Skeletal muscle tissue (tissue), 4 donors: ENCODE measurements around the gene RNF217. TPM values are rescaled to one million over a fixed set of nuclear protein-coding genes. Genes with fewer than 3 reads are reported as not detected.

Source experiments
- H3K27ac ChIP-seq: one replicate; pipeline ENCODE4 v1.7.0; 2013; ENCODE audit warnings: mild to moderate bottlenecking, low read depth, low read length, inconsistent platforms
- H3K27me3 ChIP-seq, 3 donors: one replicate each; pipeline ENCODE4 v1.7.0; 2013; ENCODE audit warnings: low read length in 3 of 3; ENCODE audit not compliant: control insufficient read depth in 3 of 3, insufficient read depth in 3 of 3
- H3K36me3 ChIP-seq, 3 donors: one replicate each; pipeline ENCODE4 v1.7.0; 2013; ENCODE audit warnings: low read length in 3 of 3; ENCODE audit not compliant: control insufficient read depth in 3 of 3, insufficient read depth in 3 of 3
- H3K4me1 ChIP-seq, 3 donors: one replicate each; pipeline ENCODE4 v1.7.0; 2013; ENCODE audit warnings: low read length in 3 of 3, mild to moderate bottlenecking in 3 of 3; ENCODE audit not compliant: control insufficient read depth in 3 of 3, insufficient read depth in 3 of 3
- H3K4me3 ChIP-seq, 3 donors: one replicate each; pipeline ENCODE4 v1.7.0; 2013; ENCODE audit warnings: low read length in 3 of 3
- H3K9ac ChIP-seq, 3 donors: one replicate each; pipeline ENCODE4 v1.7.0; 2013; ENCODE audit warnings: low read length in 3 of 3, mild to moderate bottlenecking in 3 of 3, moderate library complexity in 2 of 3, low read depth in 1 of 3
- H3K9me3 ChIP-seq, 3 donors: one replicate each; pipeline ENCODE4 v1.7.0; 2013; ENCODE audit warnings: low read length in 3 of 3; ENCODE audit not compliant: control insufficient read depth in 3 of 3
- total RNA-seq: library from RNA; depleted of rRNA; stranded (reverse); fragments of >200 nt; gene quantifications from one replicate; pipeline ENCODE4 v1.2.3, GENCODE V29; 2014
- donor health status: Osteomylitis.

The RNF217 gene
- total RNA-seq, 1 donor from 2014 or later, result 27.1 TPM

- H3K27me3 ChIP-seq, result no peaks in the 10 kb centered on the region
- no peak overlapping the region for H3K4me3 ChIP-seq
- no peaks in the 10 kb centered on the region for H3K4me1 ChIP-seq
- peaks cover 5 to 10% (median 5%) of the 10 kb centered on the region in 3 donors for H3K36me3 ChIP-seq
- H3K9ac ChIP-seq, result no peak overlapping the region
- H3K27ac ChIP-seq, result no peak overlapping the region
- no peaks in the 10 kb centered on the region for H3K9me3 ChIP-seq
Observed at GRCh38 chr6:125082908-125083683, 120.9 kb downstream of the RNF217 start.

GRCh38 chr6:125083684-125083990, 121.4 kb downstream of the RNF217 start:
- Histone ChIP-seq H3K4me3 (no peak overlapping the region), H3K27me3 (no peaks in the 10 kb centered on the region), H3K9ac (no peak overlapping the region), H3K9me3 (no peaks in the 10 kb centered on the region), H3K27ac (no peak overlapping the region), H3K4me1 (no peaks in the 10 kb centered on the region), H3K36me3 (peaks cover 5 to 10% (median 5%) of the 10 kb centered on the region in 3 donors)

GRCh38 chr6:125086716-125087115, 124.5 kb downstream of the RNF217 start:
- Histone ChIP-seq H3K9me3 (no peaks in the 10 kb centered on the region), H3K4me1 (no peaks in the 10 kb centered on the region), H3K36me3 (peaks cover 5 to 10% (median 5%) of the 10 kb centered on the region in 3 donors), H3K27me3 (no peaks in the 10 kb centered on the region), H3K9ac (no peak overlapping the region), H3K4me3 (no peak overlapping the region), H3K27ac (no peak overlapping the region)

- H3K4me1 ChIP-seq, result no peaks in the 10 kb centered on the region
- H3K4me3 ChIP-seq, result no peak overlapping the region
- H3K9ac ChIP-seq, result no peak overlapping the region
- no peaks in the 10 kb centered on the region for H3K9me3 ChIP-seq
- H3K36me3 ChIP-seq, result no peaks in the 10 kb centered on the region
- H3K27ac ChIP-seq, result no peak overlapping the region
- H3K27me3 ChIP-seq, result no peaks in the 10 kb centered on the region
Observed at GRCh38 chr6:125088963-125089362, 126.7 kb downstream of the RNF217 start.

- Histone ChIP-seq H3K36me3 (no peaks in the 10 kb centered on the region), H3K27ac (no peak overlapping the region), H3K9me3 (no peaks in the 10 kb centered on the region), H3K4me3 (no peak overlapping the region), H3K4me1 (peaks cover 0 to 2% (median 0%) of the 10 kb centered on the region in 3 donors), H3K9ac (no peak overlapping the region), H3K27me3 (no peaks in the 10 kb centered on the region)
Observed at GRCh38 chr6:125094563-125094962, 132.3 kb downstream of the RNF217 start.

GRCh38 chr6:125095580-125096301, 133.5 kb downstream of the RNF217 start:
- H3K9ac ChIP-seq, result no peak overlapping the region
- no peak overlapping the region for H3K27ac ChIP-seq
- no peaks in the 10 kb centered on the region for H3K9me3 ChIP-seq

GRCh38 chr6:125097186-125097585, 134.9 kb downstream of the RNF217 start:
- H3K4me3 ChIP-seq, result no peak overlapping the region
- no peaks in the 10 kb centered on the region for H3K27me3 ChIP-seq
- no peak overlapping the region for H3K27ac ChIP-seq
- H3K4me1 ChIP-seq, result peaks cover 0 to 6% (median 0%) of the 10 kb centered on the region in 3 donors
- no peaks in the 10 kb centered on the region for H3K9me3 ChIP-seq
- no peaks in the 10 kb centered on the region for H3K36me3 ChIP-seq
- no peak overlapping the region for H3K9ac ChIP-seq

More at GRCh38 chr6:125095580-125096301, 133.5 kb downstream of the RNF217 start:
- H3K36me3 ChIP-seq, result no peaks in the 10 kb centered on the region
- H3K4me1 ChIP-seq, result peaks cover 0 to 6% (median 0%) of the 10 kb centered on the region in 3 donors
- H3K4me3 ChIP-seq, result no peak overlapping the region
- H3K27me3 ChIP-seq, result no peaks in the 10 kb centered on the region

GRCh38 chr6:125098253-125098652, 136.0 kb downstream of the RNF217 start:
- Histone ChIP-seq H3K27me3 (no peaks in the 10 kb centered on the region), H3K4me1 (peaks cover 0 to 6% (median 0%) of the 10 kb centered on the region in 3 donors), H3K9me3 (no peaks in the 10 kb centered on the region), H3K9ac (no peak overlapping the region), H3K36me3 (no peaks in the 10 kb centered on the region), H3K4me3 (no peak overlapping the region), H3K27ac (no peak overlapping the region)

- Histone ChIP-seq H3K27ac (no peak overlapping the region), H3K4me3 (peak overlapping the region; percentile 70 to 77 (median 72)), H3K36me3 (no peaks in the 10 kb centered on the region), H3K9ac (peak overlapping the region; percentile 55 to 81 (median 73)), H3K27me3 (no peaks in the 10 kb centered on the region), H3K9me3 (no peaks in the 10 kb centered on the region), H3K4me1 (peaks cover 0 to 6% (median 0%) of the 10 kb centered on the region in 3 donors)
Observed at GRCh38 chr6:125099211-125100073, 137.2 kb downstream of the RNF217 start.
